GM12878 (cell line): ENCODE data around the gene DIABLO. TPM values are rescaled to one million over a fixed set of nuclear protein-coding genes. Genes with fewer than 3 reads are reported as not detected.

Experiments used
- ATAC-seq: fragments of 200-7000 bp; cut with Tn5 transposase; 3 replicates; pipeline ENCODE4 v1.9.1; 2020; ENCODE audit warnings: mild to moderate bottlenecking, moderate library complexity
- BruUV-seq: library from RNA; stranded (reverse); fragments of 400-500 nt; replicated peaks from 2 replicates; lab custom pipeline; 2021; lab: Mats Ljungman, UMichigan
- CTCF ChIA-PET: fragments of 300-600 bp; sonication (Branson Sonifier 250); formaldehyde crosslinking; extraction: SDS; loops from one replicate; lab custom pipeline; 2021; ENCODE audit warnings: inconsistent platforms; lab: Yijun Ruan, JAX
- POLR2A ChIA-PET: fragments of 350-600 bp; formaldehyde crosslinking; extraction: SDS; loops from one replicate; lab custom pipeline; 2021; ENCODE audit warnings: inconsistent platforms; lab: Charles Lee
- RAD21 ChIA-PET: fragments of 300-600 bp; sonication (Branson Sonifier 250); formaldehyde crosslinking; loops from one replicate; lab custom pipeline; 2023; ENCODE audit warnings: antibody characterized with exemption; ENCODE audit not compliant: unreplicated experiment; lab: Charles Lee
- SMC1A ChIA-PET: fragments of 300-600 bp; sonication (Branson Sonifier 250); formaldehyde crosslinking; loops from one replicate; lab custom pipeline; 2023; ENCODE audit not compliant: unreplicated experiment, uncharacterized antibody; lab: Charles Lee
- DNase-seq: peaks from one replicate; pipeline ENCODE4 v3.0.0-alpha.2; 2011; ENCODE audit warnings: low read depth, low spot score
- FAIRE-seq: peaks from 3 replicates; lab custom pipeline; 2011; peaks lifted over from hg19 to GRCh38; lab: Jason Lieb, UNC
- H2AFZ ChIP-seq: 2 replicates; pipeline ENCODE4 v1.6.0; 2011; ENCODE audit warnings: low read depth, low read length, control low read depth; ENCODE audit not compliant: control insufficient read depth
- H3K27ac ChIP-seq: 2 replicates; pipeline ENCODE4 v1.5.1; 2011; ENCODE audit warnings: control low read depth; ENCODE audit not compliant: control insufficient read depth, insufficient read depth
- H3K27me3 ChIP-seq, 2 experiments: replicated peaks in 1 of 2; 2 replicates each; pipeline versions ENCODE4 v1.6.0 to v1.6.1; 2011; ENCODE audit warnings: low read length in 1 of 2; ENCODE audit not compliant: control insufficient read depth in 2 of 2, insufficient read depth in 2 of 2
- H3K36me3 ChIP-seq, 2 experiments: 2 replicates each; pipeline ENCODE4 v1.5.1; 2011; ENCODE audit warnings: low read length in 1 of 2; ENCODE audit not compliant: control insufficient read depth in 2 of 2, insufficient read depth in 2 of 2
- H3K4me1 ChIP-seq: 2 replicates; pipeline ENCODE4 v1.6.1; 2011; ENCODE audit warnings: mild to moderate bottlenecking, low read length, moderate library complexity, mixed read lengths; ENCODE audit not compliant: control insufficient read depth, insufficient read depth
- H3K4me2 ChIP-seq: 2 replicates; pipeline ENCODE4 v1.6.0; 2011; ENCODE audit warnings: control low read depth; ENCODE audit not compliant: control insufficient read depth, insufficient read depth
- H3K4me3 ChIP-seq: fragments of 200-600 bp; sonication (generic); 2 replicates; pipeline ENCODE4 v1.5.1; 2016
- H3K79me2 ChIP-seq: 2 replicates; pipeline ENCODE4 v1.6.0; 2011; ENCODE audit warnings: low read length; ENCODE audit not compliant: control insufficient read depth, insufficient read depth
- H3K9ac ChIP-seq: 2 replicates; pipeline ENCODE4 v1.8.0; 2011; ENCODE audit warnings: low read length, control low read depth, mixed read lengths; ENCODE audit not compliant: control insufficient read depth, insufficient read depth
- H3K9me3 ChIP-seq: replicated peaks from 3 replicates; pipeline ENCODE4 v1.5.1; 2011; ENCODE audit warnings: mild to moderate bottlenecking, low read length; ENCODE audit not compliant: control insufficient read depth, insufficient read depth
- H4K20me1 ChIP-seq: 2 replicates; pipeline ENCODE4 v1.6.0; 2011; ENCODE audit not compliant: control insufficient read depth, insufficient read depth
- BMI1 ChIP-seq: fragments of 450-650 bp; IDR thresholded peaks from 2 replicates; pipeline ENCODE4 v1.6.1; 2016; ENCODE audit warnings: mild to moderate bottlenecking, moderate library complexity, borderline replicate concordance
- HDGF ChIP-seq: fragments of 450-650 bp; IDR thresholded peaks from 2 replicates; pipeline ENCODE4 v1.6.1; 2016; ENCODE audit warnings: antibody characterized with exemption
- MAX ChIP-seq: IDR thresholded peaks from 2 replicates; pipeline ENCODE4 v1.6.1; 2012; ENCODE audit warnings: low read depth, low read length, improper control_type of control experiment
- MEF2A ChIP-seq: IDR thresholded peaks from 2 replicates; pipeline ENCODE4 v1.6.1; 2011; ENCODE audit warnings: low read depth, mild to moderate bottlenecking, low read length, moderate library complexity; ENCODE audit not compliant: insufficient read depth
- NFYB ChIP-seq: IDR thresholded peaks from 2 replicates; pipeline ENCODE4 v1.6.1; 2011; ENCODE audit warnings: low read depth, mild to moderate bottlenecking, low read length, improper control_type of control experiment, moderate library complexity; ENCODE audit not compliant: insufficient read depth
- NRF1 ChIP-seq: conservative IDR thresholded peaks from 2 replicates; pipeline ENCODE4 v1.6.1; 2011; ENCODE audit warnings: mild to moderate bottlenecking, low read depth, low read length, improper control_type of control experiment
- POLR2AphosphoS2 ChIP-seq: IDR thresholded peaks from 2 replicates; pipeline ENCODE4 v1.6.1; 2011; ENCODE audit warnings: low read depth, mild to moderate bottlenecking, low read length, improper control_type of control experiment, moderate library complexity
- POLR2AphosphoS5 ChIP-seq: IDR thresholded peaks from 2 replicates; pipeline ENCODE4 v1.6.1; 2011; ENCODE audit warnings: mild to moderate bottlenecking, low read length, inconsistent platforms
- RAD21 ChIP-seq: IDR thresholded peaks from 2 replicates; pipeline ENCODE4 v1.6.1; 2011; ENCODE audit warnings: mild to moderate bottlenecking, low read depth, low read length, moderate library complexity; ENCODE audit not compliant: insufficient read depth
- RB1 ChIP-seq: fragments of 450-650 bp; formaldehyde crosslinking; IDR thresholded peaks from 2 replicates; pipeline ENCODE4 v1.6.1; 2017; ENCODE audit warnings: mild to moderate bottlenecking, borderline replicate concordance
- TARDBP ChIP-seq: IDR thresholded peaks from 2 replicates; pipeline ENCODE4 v1.6.1; 2016; ENCODE audit warnings: borderline replicate concordance
- TBL1XR1 ChIP-seq: IDR thresholded peaks from 2 replicates; pipeline ENCODE4 v1.6.1; 2012; ENCODE audit warnings: low read depth, low read length, improper control_type of control experiment
- USF2 ChIP-seq: IDR thresholded peaks from 2 replicates; pipeline ENCODE4 v1.6.1; 2011; ENCODE audit warnings: low read depth, low read length, improper control_type of control experiment, borderline replicate concordance
- WGBS: methylation state at CpG from one replicate; pipeline ENCODE4 v1.1.6; 2016; ENCODE audit warnings: low lambda C conversion rate; ENCODE audit not compliant: insufficient replicate concordance, insufficient coverage; ENCODE audit errors: missing lambda C conversion rate; 5-methylcytosine and 5-hydroxymethylcytosine counted together
- in situ Hi-C: fragments of 300-500 bp; cut with MboI; formaldehyde crosslinking; loops from 9 replicates; pipeline ENCODE4 v1.14.3; 2018; ENCODE audit warnings: mixed read lengths
- intact Hi-C: fragments of 100-400 bp; cut with micrococcal nuclease; formaldehyde crosslinking; loops from one replicate; pipeline ENCODE4 v1.14.2; 2022; ENCODE audit not compliant: unreplicated experiment
- polyA plus RNA-seq, 11 experiments: library from polyadenylated mRNA; depleted of rRNA in 4 of 11; unstranded in 6 of 11; stranded (reverse) in 5 of 11; fragments of >200 nt; fragmentation: Nextera tagmentation in 4 of 11; fragmentation: Illumina TruSeq in 1 of 11; extraction: Ambion mirVana in 4 of 11; extraction: Trizol in 1 of 11; gene quantifications; 1 replicate in 1 of 11; 2 replicates in 10 of 11; pipeline versions ENCODE4 v1.2.1 to v1.2.3, GENCODE V29; 2011 to 2016; ENCODE audit warnings: inconsistent platforms in 2 of 11, missing spikeins in 2 of 11, low read depth in 1 of 11
- total RNA-seq, 4 experiments: library from RNA; depleted of rRNA in 3 of 4; stranded (reverse); fragments of >200 nt in 3 of 4; fragmentation: Illumina TruSeq in 1 of 4; extraction: Trizol in 1 of 4; gene quantifications; 2 replicates each; pipeline versions ENCODE4 v1.2.1 to v1.2.3, GENCODE V29; 2013 to 2021
- TF ChIP-seq, protein P1 (sequence below): fragments of 450-650 bp; IDR thresholded peaks from 2 replicates; pipeline ENCODE4 v1.6.1; 2018; ENCODE audit warnings: borderline replicate concordance, mild to moderate bottlenecking; ENCODE audit not compliant: partially characterized antibody
- TF ChIP-seq, protein P2 (sequence below): fragments of 450-650 bp; formaldehyde crosslinking; IDR thresholded peaks from 2 replicates; pipeline ENCODE4 v1.4.0; 2022; ENCODE audit warnings: mild to moderate bottlenecking, moderate library complexity
- TF ChIP-seq, protein P3 (sequence below): IDR thresholded peaks from 2 replicates; pipeline ENCODE4 v1.6.1; 2012; ENCODE audit warnings: low read length, inconsistent platforms

The DIABLO gene
- total and polyA plus RNA-seq, 10 of the 15 experiments (the other 5 are each of a cell fraction or from before 2014, with no cell fraction given) = 18.3 to 69.9 (median 46.2) TPM

- 64% methylated on average over 17 of the region's 17 CpGs for WGBS
- in situ Hi-C loops = no loop called here
- FAIRE-seq (no peak), DNase-seq (no peak), ATAC-seq (no peak)
- SMC1A ChIA-PET = no interaction called here
- intact Hi-C loops = no loop called here
- BruUV-seq = no TSS peak
- CTCF ChIA-PET = no interaction called here
- H3K4me3 ChIP-seq = no peak overlapping the region
- H3K9me3 ChIP-seq = no peaks in the 10 kb centered on the region
- POLR2A ChIA-PET = no interaction called here
- no peak overlapping the region for H3K4me2 ChIP-seq
- peaks cover 1% of the 10 kb centered on the region for H3K4me1 ChIP-seq
- RAD21 ChIA-PET = no interaction called here
- no peaks in the 10 kb centered on the region for H3K36me3 ChIP-seq
- no peak overlapping the region for H2AFZ ChIP-seq
- no peak overlapping the region for H3K27ac ChIP-seq
- H4K20me1 ChIP-seq = no peaks in the 10 kb centered on the region
- H3K79me2 ChIP-seq = no peaks in the 10 kb centered on the region
- H3K9ac ChIP-seq = no peak overlapping the region
- peaks cover 0 to 3% of the 10 kb centered on the region in 2 experiments; a peak in 1 of 4 replicates for H3K27me3 ChIP-seq
- TF ChIP-seq, protein P1, sequence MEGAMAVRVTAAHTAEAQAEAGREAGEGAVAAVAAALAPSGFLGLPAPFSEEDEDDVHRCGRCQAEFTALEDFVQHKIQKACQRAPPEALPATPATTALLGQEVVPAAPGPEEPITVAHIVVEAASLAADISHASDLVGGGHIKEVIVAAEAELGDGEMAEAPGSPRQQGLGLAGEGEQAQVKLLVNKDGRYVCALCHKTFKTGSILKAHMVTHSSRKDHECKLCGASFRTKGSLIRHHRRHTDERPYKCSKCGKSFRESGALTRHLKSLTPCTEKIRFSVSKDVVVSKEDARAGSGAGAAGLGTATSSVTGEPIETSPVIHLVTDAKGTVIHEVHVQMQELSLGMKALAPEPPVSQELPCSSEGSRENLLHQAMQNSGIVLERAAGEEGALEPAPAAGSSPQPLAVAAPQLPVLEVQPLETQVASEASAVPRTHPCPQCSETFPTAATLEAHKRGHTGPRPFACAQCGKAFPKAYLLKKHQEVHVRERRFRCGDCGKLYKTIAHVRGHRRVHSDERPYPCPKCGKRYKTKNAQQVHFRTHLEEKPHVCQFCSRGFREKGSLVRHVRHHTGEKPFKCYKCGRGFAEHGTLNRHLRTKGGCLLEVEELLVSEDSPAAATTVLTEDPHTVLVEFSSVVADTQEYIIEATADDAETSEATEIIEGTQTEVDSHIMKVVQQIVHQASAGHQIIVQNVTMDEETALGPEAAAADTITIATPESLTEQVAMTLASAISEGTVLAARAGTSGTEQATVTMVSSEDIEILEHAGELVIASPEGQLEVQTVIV = no peak
- TF ChIP-seq, protein P2, sequence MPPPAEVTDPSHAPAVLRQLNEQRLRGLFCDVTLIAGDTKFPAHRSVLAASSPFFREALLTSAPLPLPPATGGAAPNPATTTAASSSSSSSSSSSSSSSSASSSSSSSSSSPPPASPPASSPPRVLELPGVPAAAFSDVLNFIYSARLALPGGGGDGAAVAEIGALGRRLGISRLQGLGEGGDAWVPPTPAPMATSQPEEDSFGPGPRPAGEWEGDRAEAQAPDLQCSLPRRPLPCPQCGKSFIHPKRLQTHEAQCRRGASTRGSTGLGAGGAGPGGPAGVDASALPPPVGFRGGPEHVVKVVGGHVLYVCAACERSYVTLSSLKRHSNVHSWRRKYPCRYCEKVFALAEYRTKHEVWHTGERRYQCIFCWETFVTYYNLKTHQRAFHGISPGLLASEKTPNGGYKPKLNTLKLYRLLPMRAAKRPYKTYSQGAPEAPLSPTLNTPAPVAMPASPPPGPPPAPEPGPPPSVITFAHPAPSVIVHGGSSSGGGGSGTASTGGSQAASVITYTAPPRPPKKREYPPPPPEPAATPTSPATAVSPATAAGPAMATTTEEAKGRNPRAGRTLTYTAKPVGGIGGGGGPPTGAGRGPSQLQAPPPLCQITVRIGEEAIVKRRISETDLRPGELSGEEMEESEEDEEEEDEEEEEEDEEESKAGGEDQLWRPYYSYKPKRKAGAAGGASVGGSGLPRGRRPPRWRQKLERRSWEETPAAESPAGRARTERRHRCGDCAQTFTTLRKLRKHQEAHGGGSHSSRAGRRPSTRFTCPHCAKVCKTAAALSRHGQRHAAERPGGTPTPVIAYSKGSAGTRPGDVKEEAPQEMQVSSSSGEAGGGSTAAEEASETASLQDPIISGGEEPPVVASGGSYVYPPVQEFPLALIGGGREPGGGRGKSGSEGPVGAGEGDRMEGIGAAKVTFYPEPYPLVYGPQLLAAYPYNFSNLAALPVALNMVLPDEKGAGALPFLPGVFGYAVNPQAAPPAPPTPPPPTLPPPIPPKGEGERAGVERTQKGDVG (CRISPR knock-in tag) = no peak
- TF ChIP-seq HDGF = no peak
- no peak for TF ChIP-seq MEF2A
- TF ChIP-seq MAX = no peak
- TF ChIP-seq TARDBP = no peak
- TF ChIP-seq POLR2AphosphoS5 = no peak
- no peak for TF ChIP-seq POLR2AphosphoS2
- no peak for TF ChIP-seq RB1
- TF ChIP-seq, protein P3, sequence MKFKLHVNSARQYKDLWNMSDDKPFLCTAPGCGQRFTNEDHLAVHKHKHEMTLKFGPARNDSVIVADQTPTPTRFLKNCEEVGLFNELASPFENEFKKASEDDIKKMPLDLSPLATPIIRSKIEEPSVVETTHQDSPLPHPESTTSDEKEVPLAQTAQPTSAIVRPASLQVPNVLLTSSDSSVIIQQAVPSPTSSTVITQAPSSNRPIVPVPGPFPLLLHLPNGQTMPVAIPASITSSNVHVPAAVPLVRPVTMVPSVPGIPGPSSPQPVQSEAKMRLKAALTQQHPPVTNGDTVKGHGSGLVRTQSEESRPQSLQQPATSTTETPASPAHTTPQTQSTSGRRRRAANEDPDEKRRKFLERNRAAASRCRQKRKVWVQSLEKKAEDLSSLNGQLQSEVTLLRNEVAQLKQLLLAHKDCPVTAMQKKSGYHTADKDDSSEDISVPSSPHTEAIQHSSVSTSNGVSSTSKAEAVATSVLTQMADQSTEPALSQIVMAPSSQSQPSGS = no peak
- no peak for TF ChIP-seq BMI1
- no peak for TF ChIP-seq RAD21
- TF ChIP-seq USF2 = no peak
- no peak for TF ChIP-seq TBL1XR1
- TF ChIP-seq NRF1 = no peak
- TF ChIP-seq NFYB = no peak
Observed at GRCh38 chr12:122172262-122172939, 53.5 kb downstream of the DIABLO start.
